ENCODE results near the gene LAMA3.

LAMA3 gene

GRCh38 chr18:23938901-23939341 lies 249.7 kb downstream of the LAMA3 start:
- no peak for DNase-seq (ENCODE audit: low spot score)
- TF ChIP-seq, protein P1, sequence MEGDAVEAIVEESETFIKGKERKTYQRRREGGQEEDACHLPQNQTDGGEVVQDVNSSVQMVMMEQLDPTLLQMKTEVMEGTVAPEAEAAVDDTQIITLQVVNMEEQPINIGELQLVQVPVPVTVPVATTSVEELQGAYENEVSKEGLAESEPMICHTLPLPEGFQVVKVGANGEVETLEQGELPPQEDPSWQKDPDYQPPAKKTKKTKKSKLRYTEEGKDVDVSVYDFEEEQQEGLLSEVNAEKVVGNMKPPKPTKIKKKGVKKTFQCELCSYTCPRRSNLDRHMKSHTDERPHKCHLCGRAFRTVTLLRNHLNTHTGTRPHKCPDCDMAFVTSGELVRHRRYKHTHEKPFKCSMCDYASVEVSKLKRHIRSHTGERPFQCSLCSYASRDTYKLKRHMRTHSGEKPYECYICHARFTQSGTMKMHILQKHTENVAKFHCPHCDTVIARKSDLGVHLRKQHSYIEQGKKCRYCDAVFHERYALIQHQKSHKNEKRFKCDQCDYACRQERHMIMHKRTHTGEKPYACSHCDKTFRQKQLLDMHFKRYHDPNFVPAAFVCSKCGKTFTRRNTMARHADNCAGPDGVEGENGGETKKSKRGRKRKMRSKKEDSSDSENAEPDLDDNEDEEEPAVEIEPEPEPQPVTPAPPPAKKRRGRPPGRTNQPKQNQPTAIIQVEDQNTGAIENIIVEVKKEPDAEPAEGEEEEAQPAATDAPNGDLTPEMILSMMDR (IDR thresholded peaks at IDR 0.05; ENCODE audit: extremely low read depth, missing control alignments), result no peak

- TF ChIP-seq, protein P1 (IDR thresholded peaks at IDR 0.05; ENCODE audit: extremely low read depth, missing control alignments), result no peak
- no peak for DNase-seq (ENCODE audit: low spot score)
These were observed 250.1 kb downstream of the LAMA3 start for GRCh38 chr18:23939366-23939765.

DNA sequence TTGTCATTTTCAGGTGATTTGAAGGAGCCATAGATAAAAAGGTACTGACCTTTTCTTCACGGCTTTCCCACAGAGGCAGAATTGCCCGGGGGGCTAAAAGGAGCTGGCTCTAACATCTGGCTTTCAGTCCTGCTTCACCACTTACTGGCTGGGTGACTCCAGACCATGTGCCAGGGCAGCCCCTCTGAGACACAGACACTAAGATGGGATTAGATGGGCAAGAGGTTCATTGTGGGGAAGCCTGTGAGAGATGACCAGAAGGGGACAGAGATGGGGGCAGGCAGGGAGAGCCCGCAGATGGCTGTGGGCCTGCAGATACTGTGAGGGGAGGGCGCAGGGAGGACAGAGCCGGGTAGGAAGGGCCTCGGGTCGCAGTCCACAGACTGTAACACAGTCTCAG lies 250.6 kb downstream of the LAMA3 start:
- TF ChIP-seq, protein P1 (IDR thresholded peaks at IDR 0.05; ENCODE audit: extremely low read depth, missing control alignments), result no peak
- DNase-seq (ENCODE audit: low spot score), result no peak

DNA sequence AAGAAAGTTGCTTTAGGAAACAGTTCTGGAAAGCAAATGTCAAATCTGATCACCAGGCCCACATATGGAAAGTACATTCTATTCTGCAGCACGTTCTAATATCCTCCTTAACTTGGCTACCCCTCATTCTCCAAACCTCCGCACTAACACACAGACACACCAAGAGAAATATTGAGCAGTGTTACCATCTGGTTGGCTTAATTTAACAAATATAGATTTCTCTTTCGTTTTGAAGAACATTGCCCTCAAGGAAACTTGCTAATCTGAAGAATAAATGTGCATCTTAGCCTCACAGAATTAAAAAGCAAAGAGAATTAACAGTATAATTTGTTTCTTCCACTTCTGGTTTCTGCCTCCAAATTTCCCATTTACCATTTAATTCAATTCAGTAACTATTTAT lies 252.5 kb downstream of the LAMA3 start:
- TF ChIP-seq, protein P1 (IDR thresholded peaks at IDR 0.05; ENCODE audit: extremely low read depth, missing control alignments), result no peak
- DNase-seq (ENCODE audit: low spot score), result no peak

DNA sequence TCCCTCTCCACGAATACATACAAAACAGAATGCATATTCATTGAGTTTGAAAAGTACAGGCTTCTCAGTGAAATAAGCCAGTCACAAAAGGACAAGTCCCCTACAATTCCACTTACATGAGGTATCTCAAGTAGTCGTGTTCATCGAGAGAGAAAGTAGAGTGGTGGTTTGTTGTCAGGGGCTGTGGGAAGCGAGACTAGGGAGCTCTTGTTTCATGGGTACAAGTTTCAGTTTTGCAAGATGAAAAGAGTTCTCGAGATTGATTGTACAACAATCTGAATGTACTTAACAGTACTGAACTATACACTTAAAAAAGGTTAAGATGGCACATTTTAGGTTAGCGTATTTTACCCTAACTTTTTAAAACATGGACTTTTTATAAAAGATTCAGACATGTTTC lies 253.9 kb downstream of the LAMA3 start:
- TF ChIP-seq, protein P1 (IDR thresholded peaks at IDR 0.05; ENCODE audit: extremely low read depth, missing control alignments), result no peak
- peak; percentile 57 for DNase-seq (ENCODE audit: low spot score)

DNA sequence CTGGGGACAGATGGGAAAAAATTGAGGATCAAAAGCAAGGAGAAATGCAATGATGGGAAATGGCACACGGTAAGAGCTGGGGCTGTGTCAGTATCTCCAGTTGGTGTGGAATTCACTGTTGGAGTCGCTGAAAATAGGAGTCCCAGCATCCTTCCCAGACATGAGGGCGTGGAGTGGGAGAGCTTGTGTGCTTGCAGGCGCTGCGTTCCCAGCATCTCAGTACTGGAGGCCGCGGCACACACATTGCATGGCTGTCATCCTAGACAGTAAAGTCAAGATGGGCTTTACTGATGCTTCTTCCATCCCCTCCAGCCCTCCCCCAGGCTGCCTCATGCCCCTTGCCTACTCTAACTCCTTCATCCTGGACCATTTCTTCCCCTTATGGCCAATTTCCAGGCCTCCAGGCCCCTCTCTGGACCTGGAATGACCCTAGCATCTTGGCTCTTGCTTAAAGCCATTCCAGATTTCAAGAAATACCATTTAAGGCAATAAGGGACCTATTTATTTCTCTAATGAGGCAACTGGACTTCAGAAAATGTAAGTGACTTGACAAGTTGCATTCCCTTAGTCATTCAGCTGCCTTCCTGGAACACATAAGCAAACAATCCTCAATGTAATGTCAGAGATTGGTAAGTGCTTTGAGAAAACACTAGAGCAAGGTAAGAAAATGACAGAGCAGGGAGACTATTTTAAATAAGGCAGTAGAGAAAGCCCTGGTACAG lies 254.8 kb downstream of the LAMA3 start:
- DNase-seq (ENCODE audit: low spot score), result no peak
- TF ChIP-seq, protein P1 (IDR thresholded peaks at IDR 0.05; ENCODE audit: extremely low read depth, missing control alignments), result no peak

GRCh38 chr18:23945416-23946079 lies 256.3 kb downstream of the LAMA3 start:
- TF ChIP-seq, protein P1 (IDR thresholded peaks at IDR 0.05; ENCODE audit: extremely low read depth, missing control alignments), result no peak
- DNase-seq (ENCODE audit: low spot score), result peak; percentile 42
